Jurkat, Clone E6-1 (cell line): ENCODE data around the gene MCAT.

ENCODE experiments used
- DNase-seq: peaks from one replicate; pipeline ENCODE4 v3.0.0-alpha.2; 2011; ENCODE audit warnings: low read depth, low spot score
- H3K4me3 ChIP-seq: 2 replicates; pipeline ENCODE4 v1.5.1; 2011; ENCODE audit warnings: mild to moderate bottlenecking, low read length, control low read depth, moderate library complexity

Gene MCAT

DNA sequence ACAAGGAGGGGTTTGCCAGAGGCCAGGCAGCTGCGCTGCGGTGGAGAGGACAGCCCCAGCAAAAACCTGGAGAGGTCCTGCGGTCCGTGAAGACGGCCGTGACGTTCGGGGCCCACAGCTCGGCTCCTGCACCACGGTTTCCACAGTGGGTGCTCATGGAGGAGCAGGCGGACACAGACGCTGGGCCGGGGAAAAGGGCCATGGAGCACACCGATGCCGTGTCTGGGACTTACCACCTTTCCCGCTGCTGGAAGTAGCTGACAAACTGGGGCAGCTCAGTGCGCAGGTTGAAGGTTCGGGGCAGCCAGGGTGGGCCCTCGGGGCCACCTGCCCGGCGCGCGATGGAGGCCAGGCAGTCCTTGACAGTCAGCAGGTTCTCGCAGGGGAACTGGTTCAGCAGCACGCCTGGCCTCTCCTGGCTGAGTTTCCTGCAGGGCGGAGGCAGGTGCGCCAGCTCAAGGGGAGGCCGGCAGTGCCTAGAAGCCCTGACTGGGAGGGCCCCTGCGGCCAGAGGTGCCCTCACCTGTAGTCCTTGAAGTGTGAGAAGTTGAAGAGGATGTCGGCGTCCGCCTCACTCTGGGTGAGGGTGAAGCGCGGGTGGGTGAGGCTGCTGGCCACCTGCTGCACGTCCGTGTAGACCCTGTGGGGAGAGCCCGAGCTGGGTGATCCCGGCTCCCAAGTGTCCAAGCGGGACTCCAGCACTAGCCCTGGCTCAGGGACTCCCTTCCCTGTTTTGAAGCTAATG is 30.9 kb upstream of the MCAT start:
- no peak overlapping the region for H3K4me3 ChIP-seq
- no peak for DNase-seq

GRCh38 chr22:43173566-43173965 is 30.4 kb upstream of the MCAT start:
- H3K4me3 ChIP-seq: no peak overlapping the region
- no peak for DNase-seq

GRCh38 chr22:43172191-43172590 is 29.0 kb upstream of the MCAT start:
- no peak for DNase-seq
- H3K4me3 ChIP-seq: no peak overlapping the region

GRCh38 chr22:43171607-43172006 is 28.4 kb upstream of the MCAT start:
- H3K4me3 ChIP-seq: no peak overlapping the region
- DNase-seq: no peak

GRCh38 chr22:43171019-43171491 is 27.9 kb upstream of the MCAT start:
- H3K4me3 ChIP-seq: no peak overlapping the region
- no peak for DNase-seq

GRCh38 chr22:43170131-43170480 is 26.9 kb upstream of the MCAT start:
- no peak overlapping the region for H3K4me3 ChIP-seq
- no peak for DNase-seq

DNA sequence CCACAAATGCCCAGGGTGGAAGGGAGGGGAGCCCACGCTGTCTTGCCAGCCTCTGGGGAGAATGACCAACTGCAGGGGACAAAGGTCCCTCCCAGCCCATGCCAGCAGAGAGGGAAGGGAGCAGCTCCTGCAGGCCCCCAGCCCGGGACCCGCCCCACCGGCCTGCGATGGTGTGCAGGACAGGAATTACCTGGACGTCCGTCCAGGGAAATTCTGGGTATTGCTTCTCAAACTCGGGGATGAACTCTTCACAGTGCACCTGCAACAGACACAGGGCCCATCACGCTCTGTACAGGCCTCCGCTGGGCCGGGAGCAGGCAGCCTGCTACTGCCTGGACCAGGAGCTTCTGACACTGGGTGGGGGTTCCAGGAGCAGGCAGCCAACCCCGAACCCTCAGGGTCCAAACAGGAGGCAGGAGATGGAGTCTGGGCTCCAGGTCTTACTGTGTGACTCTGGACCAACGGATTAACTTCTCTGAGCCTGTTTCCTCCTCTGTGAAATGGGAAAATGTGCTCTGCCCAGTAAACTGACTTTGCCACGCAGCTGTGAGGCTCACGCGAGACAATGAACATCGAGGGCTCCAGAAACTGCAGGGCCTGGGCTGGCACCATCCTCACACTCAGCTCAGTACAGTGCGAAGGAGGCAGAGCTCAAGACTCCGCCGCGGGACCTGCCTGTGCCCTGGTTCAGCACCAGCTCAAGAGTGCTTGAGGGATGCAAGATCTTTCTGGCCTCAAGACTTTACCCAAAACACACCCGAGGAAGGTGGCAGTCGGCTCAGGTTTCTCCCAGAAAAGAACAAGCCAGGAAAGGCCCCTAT is 26.3 kb upstream of the MCAT start:
- no peak for DNase-seq
- H3K4me3 ChIP-seq: no peak overlapping the region

DNA sequence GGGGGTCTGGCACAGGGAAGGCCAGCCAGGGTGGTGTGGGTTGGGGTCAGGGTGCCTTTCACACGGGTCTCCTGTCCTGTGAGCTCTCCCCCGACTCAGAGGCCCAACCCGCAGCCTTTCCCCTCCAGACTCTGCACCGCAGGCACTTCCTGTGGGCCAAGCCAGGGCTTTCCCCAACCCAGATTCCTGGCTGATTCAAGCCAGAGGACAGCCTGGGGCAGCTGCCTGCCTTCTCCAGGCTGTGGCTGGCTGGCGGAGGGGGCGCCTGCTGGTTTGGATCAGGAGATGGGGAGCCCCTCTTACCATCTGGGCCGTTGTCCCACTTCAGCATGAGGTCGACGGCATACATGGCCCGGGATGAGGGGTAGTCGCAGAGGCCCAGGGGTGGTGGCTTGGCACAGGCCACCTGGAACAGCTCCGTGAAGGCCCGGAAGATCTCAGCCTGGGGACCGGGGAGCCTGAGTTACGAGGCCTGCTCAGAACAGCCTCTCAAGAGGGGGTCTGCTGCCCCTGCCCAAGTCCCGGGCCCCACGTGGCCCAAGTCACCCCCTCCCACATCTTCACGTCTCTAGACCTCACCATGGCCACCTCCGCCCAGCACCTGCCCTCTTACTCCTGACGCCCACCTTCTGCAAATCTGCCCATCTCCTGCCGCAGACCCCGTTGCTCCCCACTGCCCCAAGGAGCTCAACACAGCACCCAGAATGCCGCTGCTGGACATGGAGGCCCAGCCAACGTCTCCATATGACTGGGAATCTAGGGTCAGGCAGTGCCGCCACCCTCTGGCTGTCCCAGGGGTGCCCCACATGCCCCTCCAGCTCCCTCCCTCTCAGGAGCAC is 25.5 kb upstream of the MCAT start:
- no peak overlapping the region for H3K4me3 ChIP-seq
- no peak for DNase-seq

GRCh38 chr22:43167001-43167589 is 23.9 kb upstream of the MCAT start:
- no peak for DNase-seq
- no peak overlapping the region for H3K4me3 ChIP-seq

DNA sequence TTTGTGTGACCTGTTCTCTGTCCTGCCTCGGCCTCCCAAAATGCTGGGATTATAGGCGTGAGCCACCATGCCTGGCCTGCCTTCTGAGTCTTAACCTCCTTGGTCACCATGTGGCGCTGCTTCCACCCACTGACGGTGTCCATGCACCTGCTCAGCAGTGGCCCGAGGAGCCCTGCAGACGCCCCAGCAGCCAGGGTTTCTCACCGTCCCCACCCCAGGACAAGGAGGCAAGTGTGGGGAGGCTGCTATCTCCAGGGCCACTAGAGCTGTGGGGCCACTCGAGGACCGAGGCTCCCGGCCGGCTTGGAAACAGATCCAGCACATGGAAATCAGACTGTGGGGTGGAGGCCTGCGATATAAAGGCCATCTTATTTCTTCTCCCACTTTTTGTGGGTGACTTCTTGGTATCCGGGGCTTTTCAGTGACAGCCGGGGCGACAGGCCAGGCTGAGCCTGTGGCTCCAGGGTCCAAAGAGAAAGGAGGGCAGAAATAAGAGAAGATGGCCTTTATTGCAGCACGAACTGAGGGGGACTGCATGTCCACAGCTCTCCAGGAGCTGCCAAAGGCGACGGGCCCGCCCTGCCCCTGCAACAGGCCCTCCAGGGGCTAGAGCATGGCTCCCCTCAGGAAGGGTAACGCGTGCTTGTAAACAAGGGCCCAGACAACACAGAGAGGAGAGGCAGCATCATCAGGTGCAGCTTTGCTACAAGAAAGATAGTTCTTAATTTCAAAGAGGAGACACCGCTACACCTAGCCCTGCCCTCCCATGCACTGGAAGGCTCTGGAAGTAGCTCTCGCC is 23.1 kb upstream of the MCAT start:
- DNase-seq: no peak
- H3K4me3 ChIP-seq: no peak overlapping the region

DNA sequence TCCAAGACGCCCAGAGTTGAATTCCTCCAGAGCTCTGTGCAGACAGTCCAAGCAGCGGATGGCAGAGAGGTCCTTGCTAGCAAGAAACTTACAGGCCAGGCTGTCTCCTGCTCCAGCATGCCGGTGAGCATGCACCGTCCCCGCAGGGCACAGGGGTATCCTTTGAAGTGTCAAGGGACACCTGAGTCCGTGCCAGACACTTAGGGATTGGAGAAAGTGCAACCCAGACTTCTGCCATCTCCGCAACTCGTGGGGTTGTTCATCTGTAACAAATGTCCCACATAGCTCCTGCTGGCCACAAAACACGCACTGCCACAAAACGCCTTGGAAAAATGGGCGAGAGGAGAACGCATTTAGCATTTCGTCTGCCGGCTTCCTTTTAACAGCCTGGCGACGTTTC is 21.4 kb upstream of the MCAT start:
- no peak for DNase-seq
- no peak overlapping the region for H3K4me3 ChIP-seq

DNA sequence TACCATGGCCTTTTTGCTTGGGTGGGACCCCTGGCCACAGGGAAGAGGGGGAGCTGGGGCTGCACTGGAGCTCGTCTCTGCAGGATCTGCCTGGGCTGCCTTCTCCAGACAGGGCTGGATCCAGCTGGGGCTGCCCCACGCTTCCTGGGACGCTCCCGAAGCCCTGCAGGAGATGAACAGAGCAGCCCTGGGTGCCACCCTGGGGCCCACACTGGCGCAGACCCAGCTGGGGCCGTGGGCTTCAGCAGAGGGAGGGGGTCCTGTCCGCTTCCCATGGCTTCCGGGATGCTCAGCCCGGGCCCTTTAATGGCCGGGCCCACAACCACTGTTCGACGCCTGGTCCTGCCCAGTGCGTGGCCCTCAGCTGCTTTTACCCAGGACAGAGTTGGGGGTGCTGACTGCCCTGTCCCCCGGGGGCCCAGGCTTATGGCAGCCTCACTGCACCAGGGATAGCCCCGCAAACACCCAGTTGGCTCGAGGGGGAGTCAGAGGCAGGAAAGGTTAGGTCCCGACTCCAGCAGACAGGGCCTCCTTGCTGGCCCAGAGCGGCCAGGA is 20.1 kb upstream of the MCAT start:
- no peak for DNase-seq
- H3K4me3 ChIP-seq: no peak overlapping the region

- DNase-seq: no peak
- H3K4me3 ChIP-seq: no peak overlapping the region
Measured at GRCh38 chr22:43162412-43163150, 19.4 kb upstream of the MCAT start.

DNA sequence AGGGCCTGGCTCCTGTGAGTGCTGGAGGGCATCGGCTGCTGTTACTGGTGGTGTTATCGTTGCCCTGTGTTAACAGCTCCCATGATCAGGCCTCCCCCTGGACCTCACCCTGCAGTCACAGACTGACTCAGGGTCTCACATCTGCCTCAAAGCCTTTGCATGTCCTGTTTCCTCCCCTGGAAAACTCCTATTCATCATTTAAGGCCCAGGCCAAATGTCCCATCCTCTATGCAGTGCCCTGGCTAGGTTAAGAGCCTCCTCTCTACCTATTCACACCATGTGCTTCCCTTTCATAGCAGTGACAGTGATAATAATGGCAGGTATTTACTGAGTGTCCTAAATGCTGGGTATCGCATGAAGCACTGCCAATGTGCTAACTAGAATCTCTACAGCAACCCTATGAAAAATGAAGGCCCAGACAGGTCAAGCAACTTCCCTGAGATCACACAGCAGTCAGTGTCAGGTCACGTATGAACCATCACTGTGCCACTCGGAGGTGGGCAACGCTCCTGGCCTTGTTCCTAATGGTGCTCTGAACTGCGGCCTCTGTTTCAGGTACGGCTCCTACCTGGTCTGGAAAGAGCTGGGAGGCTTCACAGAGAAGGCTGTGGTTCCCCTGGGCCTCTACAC is 17.4 kb upstream of the MCAT start:
- no peak overlapping the region for H3K4me3 ChIP-seq
- no peak for DNase-seq

DNA sequence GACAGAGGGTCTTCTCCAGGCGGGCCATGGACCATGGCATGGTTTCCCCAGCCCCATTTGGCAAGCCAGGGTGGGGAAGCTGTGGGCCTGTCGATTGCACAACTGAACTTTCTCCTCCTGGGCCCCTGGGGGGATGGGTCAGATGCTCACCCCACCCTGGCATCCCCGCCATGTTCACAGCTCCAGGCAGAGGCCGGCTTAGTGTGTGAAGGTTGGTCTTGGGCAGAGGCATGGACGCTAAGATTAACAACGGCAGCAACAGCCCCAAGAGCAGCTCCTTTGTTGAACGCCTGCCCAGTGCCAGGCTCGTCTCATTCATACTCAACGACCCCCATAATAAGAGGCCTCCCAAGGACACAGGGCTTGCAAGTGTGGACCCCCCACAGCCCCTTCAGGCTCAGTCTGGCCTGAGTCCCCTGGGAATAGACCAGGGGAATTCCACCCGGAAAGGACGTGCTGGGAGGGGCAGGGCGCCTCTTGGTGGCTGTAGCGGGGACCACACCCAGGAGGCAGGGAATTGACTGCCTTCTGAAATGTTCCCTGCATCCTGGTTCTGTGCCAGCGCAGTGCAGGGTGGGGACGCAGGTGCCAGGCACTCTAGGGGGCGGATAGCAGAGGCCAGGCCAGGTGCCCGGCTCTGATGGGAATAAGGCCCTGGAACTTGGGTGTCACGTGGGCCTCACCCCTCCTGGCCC is 16.4 kb upstream of the MCAT start:
- no peak overlapping the region for H3K4me3 ChIP-seq
- no peak for DNase-seq

DNA sequence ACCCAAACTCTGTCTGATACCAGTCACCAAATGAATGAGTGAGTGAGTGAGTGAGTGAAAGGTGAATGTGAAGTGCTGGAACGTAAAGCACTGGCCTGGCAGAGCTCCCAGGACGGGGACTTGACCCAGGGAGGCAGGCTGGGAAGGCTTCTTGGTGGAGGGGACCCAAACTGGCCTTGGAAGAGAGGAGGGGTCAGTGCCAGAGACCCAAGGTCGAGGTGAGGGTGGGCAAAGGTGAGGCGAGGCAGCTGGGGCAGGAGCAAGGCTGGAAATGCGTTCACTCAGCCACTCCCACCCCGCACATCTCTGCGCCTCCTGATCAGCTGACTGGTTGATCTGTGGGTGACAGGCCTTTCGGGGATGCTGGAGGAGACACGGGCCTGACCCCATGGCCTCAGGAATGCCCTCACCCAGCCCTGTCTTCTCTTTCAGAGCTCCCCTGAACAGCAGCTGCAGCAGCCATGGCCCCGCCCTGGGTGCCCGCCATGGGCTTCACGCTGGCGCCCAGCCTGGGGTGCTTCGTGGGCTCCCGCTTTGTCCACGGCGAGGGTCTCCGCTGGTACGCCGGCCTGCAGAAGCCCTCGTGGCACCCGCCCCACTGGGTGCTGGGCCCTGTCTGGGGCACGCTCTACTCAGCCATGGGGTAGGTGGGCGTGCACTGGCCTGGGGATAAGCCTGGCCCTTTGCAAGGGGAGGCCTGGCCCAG is 15.7 kb upstream of the MCAT start:
- no peak for DNase-seq

More for the DNA sequence above, 15.7 kb upstream of the MCAT start:
- no peak overlapping the region for H3K4me3 ChIP-seq
